SK-N-SH (cell line): ENCODE data around the gene CDHR2.

ENCODE experiments used
- CTCF ChIP-seq: fragments of 200-600 bp; sonication (generic); IDR thresholded peaks from 2 replicates; pipeline ENCODE4 v1.6.1; 2017; ENCODE audit warnings: antibody characterized with exemption, mild to moderate bottlenecking, moderate library complexity
- ELF1 ChIP-seq: IDR thresholded peaks from 2 replicates; pipeline ENCODE4 v1.4.0; 2012
- EZH2phosphoT487 ChIP-seq: fragments of 200-600 bp; sonication (generic); IDR thresholded peaks from 2 replicates; pipeline ENCODE4 v1.6.1; 2017; ENCODE audit warnings: low read depth, mixed run types, mild to moderate bottlenecking, antibody characterized with exemption, moderate library complexity, borderline replicate concordance
- GABPA ChIP-seq: IDR thresholded peaks from 2 replicates; pipeline ENCODE4 v1.4.0; 2012; ENCODE audit warnings: low read depth, mild to moderate bottlenecking
- IRF3 ChIP-seq: fragments of 150-350 bp; IDR thresholded peaks from 2 replicates; pipeline ENCODE4 v1.6.1; 2016; ENCODE audit warnings: mild to moderate bottlenecking, low read depth, low read length
- MAX ChIP-seq: IDR thresholded peaks from 2 replicates; pipeline ENCODE4 v1.4.0; 2012; ENCODE audit warnings: low read depth
- MXI1 ChIP-seq: IDR thresholded peaks from 2 replicates; pipeline ENCODE4 v1.6.1; 2012; ENCODE audit warnings: mild to moderate bottlenecking, low read depth, low read length, improper control_type of control experiment
- POLR2AphosphoS5 ChIP-seq: IDR thresholded peaks from 2 replicates; pipeline ENCODE4 v1.6.1; 2012; ENCODE audit warnings: low read depth, low read length
- SMC3 ChIP-seq: IDR thresholded peaks from 2 replicates; pipeline ENCODE4 v1.6.1; 2012; ENCODE audit warnings: low read depth, low read length, improper control_type of control experiment
- TAF1 ChIP-seq: IDR thresholded peaks from 2 replicates; pipeline ENCODE4 v1.6.1; 2012; ENCODE audit warnings: low read depth, mild to moderate bottlenecking, low read length, moderate library complexity, borderline replicate concordance
- ZBTB33 ChIP-seq: IDR thresholded peaks from 2 replicates; pipeline ENCODE4 v1.4.0; 2012; ENCODE audit warnings: low read depth, borderline replicate concordance

GRCh38 chr5:176638437-176638836 is 89.3 kb downstream of the CDHR2 start:
- TF ChIP-seq POLR2AphosphoS5, result no peak
- TF ChIP-seq CTCF, result no peak
- TF ChIP-seq ELF1, result no peak
- TF ChIP-seq MXI1, result no peak
- TF ChIP-seq EZH2phosphoT487, result no peak
- TF ChIP-seq MAX, result no peak
- no peak for TF ChIP-seq GABPA
- no peak for TF ChIP-seq IRF3
- TF ChIP-seq TAF1, result no peak
- no peak for TF ChIP-seq ZBTB33
- no peak for TF ChIP-seq SMC3
